NCI-H2171 treated with DMSO at 0.1 percent for 48 hours (cell line): ENCODE measurements around the gene LIPC.

ENCODE experiments used
- DNase-seq: peaks from one replicate; lab custom pipeline; 2025; lab: John Stamatoyannopoulos, UW

Gene LIPC

DNA sequence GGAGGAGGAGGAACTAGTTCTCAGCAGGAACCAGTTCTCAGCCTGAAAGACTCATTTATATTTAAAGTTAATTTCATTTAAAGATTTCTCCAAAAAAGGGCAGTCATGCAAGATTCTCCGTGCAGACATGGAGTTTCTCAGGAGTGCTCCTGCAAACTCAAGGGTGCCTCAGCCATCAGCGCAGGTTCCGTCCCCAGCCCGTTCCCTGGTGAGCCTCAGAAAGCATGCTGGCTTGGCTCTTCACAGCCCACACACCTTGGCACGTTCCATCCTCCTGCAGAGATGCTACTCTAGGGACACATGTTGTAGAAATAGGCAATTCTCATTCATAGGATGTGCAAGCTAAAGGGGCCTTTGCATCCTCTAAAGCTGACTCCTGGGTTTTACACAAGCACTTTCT is 123.0 kb downstream of the LIPC start:
- DNase-seq, result no peak

DNA sequence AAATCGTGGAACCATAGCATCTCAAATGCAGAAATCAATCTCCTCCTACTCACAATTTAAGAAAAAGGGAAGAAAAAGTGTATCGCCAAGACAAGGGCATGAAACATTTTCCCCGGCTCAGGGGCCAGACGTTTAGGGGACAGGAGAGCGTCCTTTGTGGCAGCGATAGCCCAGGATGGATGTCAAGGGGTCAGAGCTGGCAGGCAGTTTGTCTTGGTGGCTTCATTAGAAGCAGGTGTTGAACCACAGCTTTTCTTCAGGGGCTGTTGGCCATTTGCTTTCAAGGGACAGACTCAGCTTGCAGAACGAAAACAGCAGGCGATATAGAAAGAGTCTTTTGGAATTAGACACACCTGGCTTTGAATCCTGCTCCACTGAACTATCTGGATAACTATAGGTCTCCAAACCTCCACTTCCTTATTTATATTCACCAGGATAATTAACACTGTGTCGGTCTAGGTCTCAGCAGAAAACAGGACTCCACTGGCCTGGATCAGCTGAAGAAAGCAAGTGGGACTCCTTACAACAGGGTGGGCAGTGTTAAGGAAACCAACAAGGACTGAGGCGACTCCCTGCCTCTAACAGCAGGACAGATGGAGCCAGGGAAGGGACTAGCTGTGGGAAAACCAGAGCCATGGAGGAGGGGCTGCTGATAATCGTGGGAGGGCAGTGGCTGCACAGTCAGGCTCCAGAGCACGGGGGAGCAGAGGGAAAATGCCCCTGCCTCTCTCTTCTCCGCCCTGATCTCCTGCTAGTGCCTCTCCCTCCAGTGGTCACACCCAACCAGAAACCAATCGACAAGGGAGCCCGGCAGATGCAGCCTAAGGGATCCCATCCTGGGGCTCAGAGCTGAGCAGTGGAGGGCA is 123.6 kb downstream of the LIPC start:
- peak; percentile 56 for DNase-seq

GRCh38 chr15:58556028-58556361 is 124.2 kb downstream of the LIPC start:
- DNase-seq, result no peak

DNA sequence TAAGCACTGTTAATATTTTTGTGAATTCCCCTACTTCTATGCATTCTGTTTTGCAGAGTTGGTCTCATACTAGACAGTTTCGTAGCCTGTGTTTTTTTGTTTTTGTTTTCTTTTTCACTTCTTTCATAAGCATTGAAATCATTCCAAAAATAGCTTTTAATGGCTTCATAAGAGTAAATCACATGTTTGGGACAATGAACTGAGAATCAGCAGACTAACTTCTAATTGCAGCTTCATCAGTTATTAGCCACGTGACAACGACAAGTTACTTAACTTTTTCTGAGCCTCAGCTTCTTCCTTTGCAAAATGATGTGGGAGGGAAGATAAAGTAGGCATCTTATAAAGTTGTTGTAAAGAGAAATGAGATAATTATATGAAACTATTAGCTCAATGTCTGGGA is 124.8 kb downstream of the LIPC start:
- no peak for DNase-seq

GRCh38 chr15:58558777-58559176 is 127.0 kb downstream of the LIPC start:
- no peak for DNase-seq

GRCh38 chr15:58559904-58560588 is 128.3 kb downstream of the LIPC start:
- no peak for DNase-seq

GRCh38 chr15:58561321-58561720 is 129.5 kb downstream of the LIPC start:
- no peak for DNase-seq

DNA sequence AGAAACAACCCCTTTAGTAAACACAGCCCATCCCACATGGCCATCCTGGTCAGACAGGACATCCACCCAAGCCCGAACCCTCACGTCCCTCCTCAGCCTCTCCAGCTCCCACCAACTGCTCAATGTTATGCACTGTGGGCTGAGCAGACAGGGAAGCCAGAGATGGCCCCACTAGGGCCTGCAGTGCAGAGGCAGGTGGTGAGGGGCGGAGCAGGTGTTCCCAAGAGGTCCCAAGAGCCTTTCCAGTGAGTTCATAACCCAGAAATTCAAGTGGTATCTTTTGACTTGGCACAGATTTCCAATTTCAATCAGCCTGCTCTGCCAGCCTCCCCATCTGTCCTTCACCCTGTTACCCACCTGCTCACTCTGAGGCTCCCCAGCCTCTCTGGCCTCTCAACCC is 130.3 kb downstream of the LIPC start:
- peak; percentile 99 for DNase-seq

GRCh38 chr15:58564981-58565380 is 133.2 kb downstream of the LIPC start:
- DNase-seq, result peak; percentile 88

GRCh38 chr15:58565619-58566018 is 133.8 kb downstream of the LIPC start:
- DNase-seq, result no peak

DNA sequence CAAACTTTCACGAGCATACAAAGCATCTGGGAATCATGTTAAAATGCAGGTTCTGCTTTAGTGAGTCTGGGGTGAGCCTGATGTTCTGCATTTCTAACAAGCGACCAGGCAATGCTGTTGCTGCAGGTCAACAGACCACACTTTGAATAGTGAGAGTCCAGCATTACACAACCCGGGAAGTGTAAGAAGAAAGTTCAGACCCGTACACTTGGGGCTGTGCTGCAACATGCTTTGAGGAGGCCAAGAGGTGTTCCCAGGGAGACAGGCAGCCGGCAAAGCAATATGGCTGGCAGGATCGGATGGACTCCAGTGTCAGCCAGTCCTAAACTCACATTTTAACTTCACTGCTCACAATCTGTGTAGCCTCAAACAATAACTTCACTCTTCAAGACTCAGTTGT is 134.2 kb downstream of the LIPC start:
- DNase-seq, result no peak

DNA sequence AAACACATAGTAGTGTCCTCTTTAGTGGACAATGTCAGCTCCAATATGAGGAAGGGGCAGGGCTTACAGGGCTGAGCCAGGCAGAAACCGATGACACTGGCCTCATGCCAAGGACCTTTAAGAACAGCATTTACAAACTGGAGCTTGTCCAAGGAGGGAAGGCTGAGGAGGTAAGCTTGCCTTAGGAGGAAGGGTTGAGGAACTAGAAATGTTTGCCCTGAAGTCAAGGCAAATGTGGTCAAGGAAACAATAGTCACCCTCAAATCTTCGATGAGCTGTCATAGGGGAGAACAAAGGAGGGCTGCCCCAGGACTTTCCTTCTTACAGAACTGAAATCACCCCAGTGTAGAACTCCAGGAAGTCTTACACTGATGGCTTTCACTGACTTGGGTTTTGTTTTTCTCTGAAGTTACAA is 136.4 kb downstream of the LIPC start:
- DNase-seq, result peak; percentile 48

DNA sequence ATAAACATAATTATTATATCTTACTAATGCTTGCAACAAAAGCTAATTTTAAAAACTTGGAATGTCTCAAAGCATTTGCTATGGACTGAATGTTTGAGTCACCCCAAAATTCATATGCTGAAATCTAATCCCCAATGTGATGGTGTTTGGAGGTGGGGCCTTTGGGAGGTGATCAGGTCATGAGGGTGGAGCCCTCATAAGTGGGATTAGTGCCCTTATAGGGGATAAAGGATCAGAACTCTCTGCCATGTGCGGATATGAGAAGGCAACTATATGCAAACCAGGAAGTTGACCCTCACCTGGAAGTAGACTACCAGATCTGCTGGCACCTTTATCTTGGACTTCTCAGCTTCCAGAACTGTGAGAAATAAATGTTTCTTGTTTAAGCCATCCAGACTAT is 137.7 kb downstream of the LIPC start:
- DNase-seq, result no peak

- DNase-seq, result no peak
These were observed 139.7 kb downstream of the LIPC start for GRCh38 chr15:58571491-58571890.

DNA sequence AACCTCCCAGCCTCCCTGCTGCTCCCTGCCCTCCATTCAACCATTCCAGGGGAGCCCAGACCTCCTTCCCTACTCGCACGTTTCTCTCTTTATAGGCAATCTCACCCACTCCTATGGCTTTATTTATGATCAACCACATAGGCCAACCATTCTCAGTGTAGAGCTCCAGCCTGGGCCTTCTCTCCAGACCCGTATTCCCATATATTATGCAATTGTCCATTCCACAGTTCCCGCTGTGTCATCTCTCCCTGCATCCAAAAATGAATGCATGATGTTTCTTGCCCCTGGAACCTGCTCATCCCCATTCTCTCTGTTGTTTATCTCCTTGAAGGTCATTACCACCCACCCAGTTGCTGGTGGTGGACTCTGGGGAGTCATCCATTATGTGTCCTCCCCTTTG is 140.7 kb downstream of the LIPC start:
- no peak for DNase-seq

- DNase-seq, result no peak
These were observed 141.5 kb downstream of the LIPC start for GRCh38 chr15:58573270-58573669.

DNA sequence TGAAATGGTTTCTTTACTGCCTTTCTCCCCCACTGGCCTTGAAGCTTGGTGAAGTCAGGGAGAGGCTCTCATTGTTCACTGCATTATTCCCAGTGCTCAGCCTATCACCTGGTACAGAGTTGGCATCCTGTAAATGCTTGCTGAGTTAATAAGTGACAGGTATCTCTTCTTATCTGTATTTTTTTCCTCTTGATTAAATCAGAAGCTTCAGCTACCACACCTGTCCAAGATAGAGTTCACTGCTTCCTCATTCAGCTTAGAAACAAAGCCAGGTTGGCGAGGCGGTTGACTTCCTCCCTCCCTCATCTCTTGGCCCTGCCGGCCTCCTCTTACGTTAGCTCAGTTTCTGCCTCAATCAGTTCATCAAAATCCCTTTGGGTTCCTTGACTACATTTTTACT is 142.8 kb downstream of the LIPC start:
- DNase-seq, result no peak

GRCh38 chr15:58575045-58575786 is 143.4 kb downstream of the LIPC start:
- DNase-seq, result no peak

GRCh38 chr15:58576657-58577056 is 144.9 kb downstream of the LIPC start:
- DNase-seq, result no peak

GRCh38 chr15:58582160-58582559 is 150.4 kb downstream of the LIPC start:
- peak; percentile 64 for DNase-seq

DNA sequence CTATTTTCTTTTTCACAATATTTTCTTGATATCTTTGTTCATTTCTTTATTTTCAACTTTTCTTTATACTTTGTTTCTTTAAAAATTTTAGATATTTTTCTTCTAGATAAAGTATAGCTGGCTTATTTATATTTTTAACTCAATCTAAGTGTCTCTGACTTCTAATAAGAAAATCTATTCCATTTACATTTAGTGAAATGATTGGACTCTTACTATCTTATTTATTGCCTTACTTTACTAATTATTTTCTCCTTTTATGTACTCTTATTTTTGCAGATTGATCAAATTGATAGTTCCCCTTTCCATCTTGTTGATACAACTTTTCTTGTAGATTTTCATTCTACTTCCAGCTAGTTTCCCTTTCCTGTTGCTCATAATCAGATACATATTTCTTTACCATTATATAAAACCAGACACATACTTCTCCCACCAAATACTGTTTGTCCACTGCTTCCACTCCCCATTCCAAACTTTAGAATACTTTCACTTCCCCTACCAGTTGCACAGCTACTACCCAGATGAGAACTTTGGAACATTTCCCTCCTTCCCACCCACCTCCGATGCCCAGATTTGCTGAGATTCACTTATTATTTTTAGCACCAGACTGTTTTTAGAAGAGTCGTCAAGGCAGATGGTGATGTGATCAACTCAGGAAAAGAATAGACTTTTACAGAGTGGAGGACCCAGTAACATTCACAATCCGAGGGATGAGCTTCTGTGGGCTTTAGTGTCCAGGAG is 151.5 kb downstream of the LIPC start:
- DNase-seq, result no peak

DNA sequence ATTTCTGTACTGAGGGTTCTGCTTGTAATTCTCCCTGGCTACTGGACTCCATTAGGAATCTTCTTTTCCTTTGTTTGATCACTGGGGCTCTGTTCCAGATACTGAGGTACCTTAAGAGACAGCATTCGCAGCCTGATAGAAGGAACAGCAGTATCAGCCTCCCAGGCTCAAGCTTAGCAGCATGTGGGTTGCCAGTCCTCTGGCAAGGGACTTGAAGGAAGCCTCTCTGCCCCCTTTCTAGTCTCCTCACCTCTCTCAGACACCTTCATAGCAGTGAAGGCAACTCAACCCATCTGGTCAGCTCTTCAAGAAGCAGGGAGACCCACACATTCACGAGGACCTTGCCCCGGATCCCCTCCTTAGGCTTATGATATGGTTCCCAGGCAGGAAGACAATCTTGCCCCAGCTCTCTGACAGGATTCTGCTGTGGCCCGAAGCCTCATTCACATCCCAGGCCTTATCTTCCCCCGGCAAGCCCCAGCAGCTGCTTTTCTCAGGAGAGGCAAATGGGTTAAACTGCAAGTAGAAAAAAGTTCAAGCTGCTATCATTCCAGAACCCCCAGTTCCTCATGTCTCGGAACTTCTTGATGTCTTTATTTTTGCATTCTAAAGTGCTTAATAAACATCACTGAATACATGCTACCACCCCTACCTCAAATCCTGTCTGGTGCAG is 153.1 kb downstream of the LIPC start:
- no peak for DNase-seq
